A549 (cell line): ENCODE results near the gene DPYSL3. TPM values are rescaled to one million over a fixed set of nuclear protein-coding genes. Genes with fewer than 3 reads are reported as not detected.

ENCODE experiments used
- ATAC-seq, 2 experiments: fragments of 200-7000 bp in 1 of 2; fragments of >200 bp in 1 of 2; cut with Nextera tagmentation in 1 of 2; cut with Tn5 transposase in 1 of 2; 3 replicates each; pipeline versions ENCODE4 v1.8.0 to v1.9.1; 2018 to 2020; ENCODE audit warnings: mild to moderate bottlenecking in 1 of 2, moderate library complexity in 1 of 2
- CTCF ChIA-PET: fragments of 300-600 bp; sonication (Branson Sonifier 250); formaldehyde crosslinking; extraction: SDS; loops from one replicate; lab custom pipeline; 2021; ENCODE audit warnings: antibody characterized with exemption, inconsistent platforms; lab: Yijun Ruan, JAX
- POLR2A ChIA-PET: fragments of 350-600 bp; formaldehyde crosslinking; extraction: SDS; loops from one replicate; lab custom pipeline; 2021; ENCODE audit warnings: antibody characterized with exemption, inconsistent platforms; lab: Yijun Ruan, JAX
- DNase-seq, 2 experiments: peaks; one replicate each; pipeline versions ENCODE4 v3.0.0 to v3.0.0-alpha.2; 2011 to 2016; ENCODE audit warnings: low read depth in 1 of 2, low spot score in 1 of 2
- FAIRE-seq: peaks from 2 replicates; lab custom pipeline; 2011; peaks lifted over from hg19 to GRCh38; lab: Jason Lieb, UNC
- H3K27ac ChIP-seq, 2 experiments: fragments of >200 bp; sonication (Bioruptor Twin); formaldehyde crosslinking; 3 replicates each; pipeline ENCODE4 v1.5.1; 2016 to 2017
- H3K4me1 ChIP-seq: fragments of >200 bp; sonication (Bioruptor Twin); formaldehyde crosslinking; 3 replicates; pipeline ENCODE4 v1.6.1; 2016
- H3K4me2 ChIP-seq: fragments of >200 bp; sonication (Bioruptor Twin); formaldehyde crosslinking; 3 replicates; pipeline ENCODE4 v1.6.1; 2016
- H3K4me3 ChIP-seq: fragments of >200 bp; sonication (Bioruptor Twin); formaldehyde crosslinking; 3 replicates; pipeline ENCODE4 v1.5.1; 2016
- H3K9me3 ChIP-seq: fragments of >200 bp; sonication (Bioruptor Twin); formaldehyde crosslinking; 3 replicates; pipeline ENCODE4 v1.6.1; 2016
- CBX8 ChIP-seq: fragments of 200-600 bp; sonication (generic); IDR thresholded peaks from 2 replicates; pipeline ENCODE4 v1.6.1; 2016
- CHD2 ChIP-seq: fragments of 150-350 bp; IDR thresholded peaks from 2 replicates; pipeline ENCODE4 v1.6.1; 2014; ENCODE audit warnings: low read length; ENCODE audit not compliant: partially characterized antibody
- EHF ChIP-seq: fragments of 250-450 bp; sonication (Bioruptor Pico); IDR thresholded peaks from 2 replicates; pipeline ENCODE4 v1.5.0; 2020; ENCODE audit warnings: mild to moderate bottlenecking
- ESRRA ChIP-seq: fragments of 150-350 bp; IDR thresholded peaks from 2 replicates; pipeline ENCODE4 v1.6.1; 2014; ENCODE audit warnings: mild to moderate bottlenecking, low read length, borderline replicate concordance
- GATA3 ChIP-seq: IDR thresholded peaks from 2 replicates; pipeline ENCODE4 v1.6.1; 2012; ENCODE audit warnings: borderline replicate concordance
- HDAC2 ChIP-seq: fragments of 200-600 bp; sonication (generic); IDR thresholded peaks from 2 replicates; pipeline ENCODE4 v1.6.1; 2016
- HOXA7 ChIP-seq: fragments of 250-450 bp; sonication (Bioruptor Pico); IDR thresholded peaks from 2 replicates; pipeline ENCODE4 v1.5.0; 2020; ENCODE audit warnings: mild to moderate bottlenecking, moderate library complexity
- KDM1A ChIP-seq: fragments of 200-600 bp; sonication (generic); IDR thresholded peaks from 2 replicates; pipeline ENCODE4 v1.6.1; 2016; ENCODE audit warnings: low read depth, mild to moderate bottlenecking
- KDM5A ChIP-seq: fragments of 200-600 bp; sonication (generic); IDR thresholded peaks from 2 replicates; pipeline ENCODE4 v1.6.1; 2016; ENCODE audit warnings: antibody characterized with exemption, mild to moderate bottlenecking
- MAFK ChIP-seq: fragments of 450-650 bp; IDR thresholded peaks from 2 replicates; pipeline ENCODE4 v1.6.1; 2014; ENCODE audit not compliant: partially characterized antibody
- NPAS2 ChIP-seq: fragments of 250-450 bp; sonication (Bioruptor Pico); IDR thresholded peaks from 2 replicates; pipeline ENCODE4 v1.8.0; 2022; ENCODE audit warnings: mild to moderate bottlenecking, moderate library complexity, borderline replicate concordance
- NR3C1 ChIP-seq: fragments of >200 bp; sonication (Bioruptor Twin); formaldehyde crosslinking; IDR thresholded peaks from 3 replicates; pipeline ENCODE4 v1.6.1; 2017
- POLR2A ChIP-seq: IDR thresholded peaks from 2 replicates; pipeline ENCODE4 v1.6.1; 2012; ENCODE audit warnings: mild to moderate bottlenecking, low read length
- POLR2AphosphoS2 ChIP-seq: conservative IDR thresholded peaks from 2 replicates; pipeline ENCODE4 v1.6.1; 2012; ENCODE audit warnings: low read length, improper control_type of control experiment, inconsistent platforms
- RCOR1 ChIP-seq: fragments of 150-350 bp; IDR thresholded peaks from 2 replicates; pipeline ENCODE4 v1.6.1; 2014; ENCODE audit warnings: antibody characterized with exemption, low read length, low read depth
- SMC3 ChIP-seq: fragments of >200 bp; sonication (Bioruptor Twin); formaldehyde crosslinking; IDR thresholded peaks from 3 replicates; pipeline ENCODE4 v1.6.1; 2018; ENCODE audit warnings: inconsistent platforms
- TP53 ChIP-seq: fragments of 250-450 bp; sonication (Bioruptor Pico); IDR thresholded peaks from 2 replicates; pipeline ENCODE4 v1.5.0; 2021; ENCODE audit warnings: mild to moderate bottlenecking, moderate library complexity
- ZC3H11A ChIP-seq: fragments of 450-650 bp; IDR thresholded peaks from 2 replicates; pipeline ENCODE4 v1.6.1; 2014; ENCODE audit warnings: antibody characterized with exemption, mild to moderate bottlenecking
- ZFP36 ChIP-seq: fragments of 450-650 bp; IDR thresholded peaks from 2 replicates; pipeline ENCODE4 v1.6.1; 2014; ENCODE audit warnings: borderline replicate concordance; ENCODE audit not compliant: partially characterized antibody
- WGBS: methylation state at CpG from one replicate; pipeline ENCODE4 v1.1.6; 2017; ENCODE audit errors: missing lambda C conversion rate; 5-methylcytosine and 5-hydroxymethylcytosine counted together
- polyA plus RNA-seq, 4 experiments: library from polyadenylated mRNA; depleted of rRNA in 3 of 4; stranded (reverse); fragments of >200 nt; fragmentation: RNase III in 1 of 4; extraction: RNeasy Plus Mini Kit Qiagen cat#74134 plus additional on column Dnase treatment in 1 of 4; gene quantifications; 2 replicates in 3 of 4; 3 replicates in 1 of 4; pipeline ENCODE4 v1.2.3, GENCODE V29; 2011 to 2017
- TF ChIP-seq, protein P1 (sequence below): fragments of 450-650 bp; IDR thresholded peaks from 2 replicates; pipeline ENCODE4 v1.6.1; 2014; ENCODE audit warnings: antibody characterized with exemption
- TF ChIP-seq, protein P2 (sequence below): IDR thresholded peaks from 2 replicates; pipeline ENCODE4 v1.6.1; 2012
- TF ChIP-seq, protein P3 (sequence below): fragments of 250-450 bp; sonication (Bioruptor Pico); IDR thresholded peaks from 2 replicates; pipeline ENCODE4 v1.5.0; 2021; ENCODE audit warnings: mild to moderate bottlenecking, moderate library complexity, borderline replicate concordance
- TF ChIP-seq, protein P4 (sequence below): IDR thresholded peaks from 2 replicates; pipeline ENCODE4 v1.6.1; 2012
- TF ChIP-seq, protein P5 (sequence below): fragments of 200-600 bp; sonication (generic); IDR thresholded peaks from 2 replicates; pipeline ENCODE4 v1.6.1; 2016; ENCODE audit warnings: antibody characterized with exemption, mild to moderate bottlenecking, moderate library complexity
- TF ChIP-seq, protein P6 (sequence below): fragments of 250-450 bp; sonication (Bioruptor Pico); IDR thresholded peaks from 2 replicates; pipeline ENCODE4 v1.5.0; 2020; ENCODE audit warnings: low read depth, mild to moderate bottlenecking, moderate library complexity

The DPYSL3 gene
- polyA plus RNA-seq, 2 of the 4 experiments (the other 2 are of a cell fraction) = 16.5 to 22.3 TPM

DNA sequence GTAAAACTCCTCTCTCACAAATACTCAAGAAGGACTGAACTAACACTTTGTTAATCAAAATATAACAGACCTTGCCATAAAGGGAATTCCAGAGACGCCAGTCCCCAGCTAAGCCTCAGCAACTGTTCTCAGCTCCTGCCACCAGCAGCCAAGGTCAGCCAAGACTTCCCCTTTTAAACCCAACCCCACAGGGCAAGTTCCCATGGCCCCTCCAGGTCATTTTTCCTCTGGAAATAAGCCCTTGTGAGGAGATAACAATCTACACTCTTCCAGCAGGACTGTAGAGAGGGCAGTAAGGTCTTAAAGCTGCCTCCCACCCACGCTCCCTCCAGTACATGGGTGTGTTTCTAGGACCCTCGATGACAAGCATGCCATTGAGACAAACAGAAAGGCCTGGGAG, 78.3 kb downstream of the DPYSL3 start:
- H3K4me3 ChIP-seq = no peak overlapping the region
- WGBS = 22% methylated on average over 3 of the region's 3 CpGs
- no peaks in the 10 kb centered on the region for H3K4me1 ChIP-seq
- no peak overlapping the region for H3K27ac ChIP-seq
- DNase-seq (no peak), FAIRE-seq (no peak)
- TF ChIP-seq KDM5A = no peak
- TF ChIP-seq SMC3 = no peak
- no peak for TF ChIP-seq CBX8
- no peak for TF ChIP-seq ZFP36
- TF ChIP-seq, protein P1, sequence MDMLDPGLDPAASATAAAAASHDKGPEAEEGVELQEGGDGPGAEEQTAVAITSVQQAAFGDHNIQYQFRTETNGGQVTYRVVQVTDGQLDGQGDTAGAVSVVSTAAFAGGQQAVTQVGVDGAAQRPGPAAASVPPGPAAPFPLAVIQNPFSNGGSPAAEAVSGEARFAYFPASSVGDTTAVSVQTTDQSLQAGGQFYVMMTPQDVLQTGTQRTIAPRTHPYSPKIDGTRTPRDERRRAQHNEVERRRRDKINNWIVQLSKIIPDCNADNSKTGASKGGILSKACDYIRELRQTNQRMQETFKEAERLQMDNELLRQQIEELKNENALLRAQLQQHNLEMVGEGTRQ = no peak
- no peak for TF ChIP-seq NR3C1
- TF ChIP-seq RCOR1 = no peak
- TF ChIP-seq, protein P2, sequence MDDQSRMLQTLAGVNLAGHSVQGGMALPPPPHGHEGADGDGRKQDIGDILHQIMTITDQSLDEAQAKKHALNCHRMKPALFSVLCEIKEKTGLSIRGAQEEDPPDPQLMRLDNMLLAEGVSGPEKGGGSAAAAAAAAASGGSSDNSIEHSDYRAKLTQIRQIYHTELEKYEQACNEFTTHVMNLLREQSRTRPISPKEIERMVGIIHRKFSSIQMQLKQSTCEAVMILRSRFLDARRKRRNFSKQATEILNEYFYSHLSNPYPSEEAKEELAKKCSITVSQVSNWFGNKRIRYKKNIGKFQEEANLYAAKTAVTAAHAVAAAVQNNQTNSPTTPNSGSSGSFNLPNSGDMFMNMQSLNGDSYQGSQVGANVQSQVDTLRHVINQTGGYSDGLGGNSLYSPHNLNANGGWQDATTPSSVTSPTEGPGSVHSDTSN = no peak
- TF ChIP-seq HOXA7 = no peak
- TF ChIP-seq, all 56 proteins: peak for 0
- Histone ChIP-seq H3K4me2 (no peak overlapping the region), H3K9me3 (no peaks in the 10 kb centered on the region)
- ChIA-PET CTCF (interaction anchor here (0.6 kb wide), 1 partner anchor 22 kb away, joined by 4 read pairs; no protein-coding TSS in a partner anchor), POLR2A (no interaction called here)
- no peak for ATAC-seq

DNA sequence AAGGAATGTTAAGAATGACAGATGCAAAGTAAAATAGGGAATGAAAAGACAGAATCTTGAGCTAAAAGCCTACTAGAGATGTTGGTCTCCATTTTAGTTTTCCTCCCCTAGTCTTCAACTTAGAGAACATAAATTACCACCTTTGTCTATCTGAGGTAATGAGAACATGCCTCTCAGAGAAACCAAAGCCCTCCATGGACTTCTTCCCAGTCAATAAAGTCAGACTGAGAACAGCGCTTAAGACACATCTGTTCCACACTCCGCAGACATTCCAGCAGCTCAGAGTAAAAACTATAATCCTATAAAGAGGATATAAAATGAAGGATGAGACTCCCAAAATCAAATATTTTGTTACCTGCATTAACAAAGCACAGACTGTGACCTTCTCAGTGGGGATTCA, 79.2 kb downstream of the DPYSL3 start:
- Histone ChIP-seq H3K4me1 (no peaks in the 10 kb centered on the region), H3K4me3 (no peak overlapping the region), H3K9me3 (no peaks in the 10 kb centered on the region), H3K27ac (no peak overlapping the region), H3K4me2 (no peak overlapping the region)
- TF ChIP-seq ZFP36 = no peak
- TF ChIP-seq, protein P3, sequence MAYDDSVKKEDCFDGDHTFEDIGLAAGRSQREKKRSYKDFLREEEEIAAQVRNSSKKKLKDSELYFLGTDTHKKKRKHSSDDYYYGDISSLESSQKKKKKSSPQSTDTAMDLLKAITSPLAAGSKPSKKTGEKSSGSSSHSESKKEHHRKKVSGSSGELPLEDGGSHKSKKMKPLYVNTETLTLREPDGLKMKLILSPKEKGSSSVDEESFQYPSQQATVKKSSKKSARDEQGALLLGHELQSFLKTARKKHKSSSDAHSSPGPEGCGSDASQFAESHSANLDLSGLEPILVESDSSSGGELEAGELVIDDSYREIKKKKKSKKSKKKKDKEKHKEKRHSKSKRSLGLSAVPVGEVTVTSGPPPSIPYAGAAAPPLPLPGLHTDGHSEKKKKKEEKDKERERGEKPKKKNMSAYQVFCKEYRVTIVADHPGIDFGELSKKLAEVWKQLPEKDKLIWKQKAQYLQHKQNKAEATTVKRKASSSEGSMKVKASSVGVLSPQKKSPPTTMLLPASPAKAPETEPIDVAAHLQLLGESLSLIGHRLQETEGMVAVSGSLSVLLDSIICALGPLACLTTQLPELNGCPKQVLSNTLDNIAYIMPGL (CRISPR knock-in tag) = no peak
- TF ChIP-seq POLR2A = no peak
- no peak for TF ChIP-seq CBX8
- TF ChIP-seq RCOR1 = no peak
- TF ChIP-seq NPAS2 = no peak
- TF ChIP-seq NR3C1 = no peak
- TF ChIP-seq CHD2 = no peak
- TF ChIP-seq KDM1A = no peak
- no peak for TF ChIP-seq ESRRA
- TF ChIP-seq, protein P4, sequence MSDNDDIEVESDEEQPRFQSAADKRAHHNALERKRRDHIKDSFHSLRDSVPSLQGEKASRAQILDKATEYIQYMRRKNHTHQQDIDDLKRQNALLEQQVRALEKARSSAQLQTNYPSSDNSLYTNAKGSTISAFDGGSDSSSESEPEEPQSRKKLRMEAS = no peak
- TF ChIP-seq, protein P5, sequence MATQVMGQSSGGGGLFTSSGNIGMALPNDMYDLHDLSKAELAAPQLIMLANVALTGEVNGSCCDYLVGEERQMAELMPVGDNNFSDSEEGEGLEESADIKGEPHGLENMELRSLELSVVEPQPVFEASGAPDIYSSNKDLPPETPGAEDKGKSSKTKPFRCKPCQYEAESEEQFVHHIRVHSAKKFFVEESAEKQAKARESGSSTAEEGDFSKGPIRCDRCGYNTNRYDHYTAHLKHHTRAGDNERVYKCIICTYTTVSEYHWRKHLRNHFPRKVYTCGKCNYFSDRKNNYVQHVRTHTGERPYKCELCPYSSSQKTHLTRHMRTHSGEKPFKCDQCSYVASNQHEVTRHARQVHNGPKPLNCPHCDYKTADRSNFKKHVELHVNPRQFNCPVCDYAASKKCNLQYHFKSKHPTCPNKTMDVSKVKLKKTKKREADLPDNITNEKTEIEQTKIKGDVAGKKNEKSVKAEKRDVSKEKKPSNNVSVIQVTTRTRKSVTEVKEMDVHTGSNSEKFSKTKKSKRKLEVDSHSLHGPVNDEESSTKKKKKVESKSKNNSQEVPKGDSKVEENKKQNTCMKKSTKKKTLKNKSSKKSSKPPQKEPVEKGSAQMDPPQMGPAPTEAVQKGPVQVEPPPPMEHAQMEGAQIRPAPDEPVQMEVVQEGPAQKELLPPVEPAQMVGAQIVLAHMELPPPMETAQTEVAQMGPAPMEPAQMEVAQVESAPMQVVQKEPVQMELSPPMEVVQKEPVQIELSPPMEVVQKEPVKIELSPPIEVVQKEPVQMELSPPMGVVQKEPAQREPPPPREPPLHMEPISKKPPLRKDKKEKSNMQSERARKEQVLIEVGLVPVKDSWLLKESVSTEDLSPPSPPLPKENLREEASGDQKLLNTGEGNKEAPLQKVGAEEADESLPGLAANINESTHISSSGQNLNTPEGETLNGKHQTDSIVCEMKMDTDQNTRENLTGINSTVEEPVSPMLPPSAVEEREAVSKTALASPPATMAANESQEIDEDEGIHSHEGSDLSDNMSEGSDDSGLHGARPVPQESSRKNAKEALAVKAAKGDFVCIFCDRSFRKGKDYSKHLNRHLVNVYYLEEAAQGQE = no peak
- no peak for TF ChIP-seq ZC3H11A
- TF ChIP-seq TP53 (CRISPR knock-in tag) = no peak
- no peak for TF ChIP-seq EHF (CRISPR knock-in tag)
- TF ChIP-seq POLR2AphosphoS2 = no peak
- no peak for TF ChIP-seq GATA3
- TF ChIP-seq HDAC2 = no peak
- no peak for TF ChIP-seq MAFK
- TF ChIP-seq, protein P6, sequence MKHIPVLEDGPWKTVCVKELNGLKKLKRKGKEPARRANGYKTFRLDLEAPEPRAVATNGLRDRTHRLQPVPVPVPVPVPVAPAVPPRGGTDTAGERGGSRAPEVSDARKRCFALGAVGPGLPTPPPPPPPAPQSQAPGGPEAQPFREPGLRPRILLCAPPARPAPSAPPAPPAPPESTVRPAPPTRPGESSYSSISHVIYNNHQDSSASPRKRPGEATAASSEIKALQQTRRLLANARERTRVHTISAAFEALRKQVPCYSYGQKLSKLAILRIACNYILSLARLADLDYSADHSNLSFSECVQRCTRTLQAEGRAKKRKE = no peak
- POLR2A ChIA-PET = no interaction called here
- no peak for FAIRE-seq
- CTCF ChIA-PET = no interaction called here
- DNase-seq = no peak
- WGBS = 84% methylated on average over 2 of the region's 2 CpGs
- ATAC-seq = no peak
